ENCODE data around the gene LRRC27.

DNA sequence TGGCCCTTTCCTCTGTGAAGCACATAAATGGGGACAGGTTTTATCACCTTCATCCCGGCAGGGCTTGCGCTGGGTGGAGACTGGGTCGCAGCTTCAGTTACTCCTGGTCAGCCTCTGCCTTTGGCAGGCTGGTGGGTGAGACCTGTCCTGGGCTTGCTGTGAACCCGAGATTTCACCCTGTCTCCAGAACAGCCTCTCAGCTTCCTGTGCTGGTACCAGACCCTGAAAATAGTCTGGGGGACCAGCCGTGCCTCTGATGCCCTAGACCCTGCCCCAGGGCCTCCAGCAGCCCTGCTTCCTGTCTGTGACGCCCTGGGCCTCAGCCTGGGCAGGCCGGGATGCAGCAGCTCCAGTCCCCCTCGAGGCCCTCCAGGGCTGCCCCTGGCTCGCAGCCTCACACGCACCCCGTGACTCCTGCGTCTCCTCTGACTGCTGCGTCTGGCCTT is 51.8 kb downstream of the LRRC27 start:
- TF ChIP-seq, protein P1, sequence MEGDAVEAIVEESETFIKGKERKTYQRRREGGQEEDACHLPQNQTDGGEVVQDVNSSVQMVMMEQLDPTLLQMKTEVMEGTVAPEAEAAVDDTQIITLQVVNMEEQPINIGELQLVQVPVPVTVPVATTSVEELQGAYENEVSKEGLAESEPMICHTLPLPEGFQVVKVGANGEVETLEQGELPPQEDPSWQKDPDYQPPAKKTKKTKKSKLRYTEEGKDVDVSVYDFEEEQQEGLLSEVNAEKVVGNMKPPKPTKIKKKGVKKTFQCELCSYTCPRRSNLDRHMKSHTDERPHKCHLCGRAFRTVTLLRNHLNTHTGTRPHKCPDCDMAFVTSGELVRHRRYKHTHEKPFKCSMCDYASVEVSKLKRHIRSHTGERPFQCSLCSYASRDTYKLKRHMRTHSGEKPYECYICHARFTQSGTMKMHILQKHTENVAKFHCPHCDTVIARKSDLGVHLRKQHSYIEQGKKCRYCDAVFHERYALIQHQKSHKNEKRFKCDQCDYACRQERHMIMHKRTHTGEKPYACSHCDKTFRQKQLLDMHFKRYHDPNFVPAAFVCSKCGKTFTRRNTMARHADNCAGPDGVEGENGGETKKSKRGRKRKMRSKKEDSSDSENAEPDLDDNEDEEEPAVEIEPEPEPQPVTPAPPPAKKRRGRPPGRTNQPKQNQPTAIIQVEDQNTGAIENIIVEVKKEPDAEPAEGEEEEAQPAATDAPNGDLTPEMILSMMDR (IDR thresholded peaks at IDR 0.05): no peak
- no peak for TF ChIP-seq POLR2A (IDR thresholded peaks at IDR 0.05)
